GM23338 (cell line): ENCODE results near the gene HK1. TPM values are rescaled to one million over a fixed set of nuclear protein-coding genes. Genes with fewer than 3 reads are reported as not detected.
A peak's percentile ranks its signal among the peaks of the same experiment; 100 is the strongest.

ENCODE experiments used
- ATAC-seq: fragments of 200-7000 bp; cut with Tn5 transposase; 3 replicates; pipeline ENCODE4 v1.9.1; 2020
- DNase-seq: peaks from one replicate; pipeline ENCODE4 v3.0.0-alpha.2; 2015; ENCODE audit warnings: low spot score
- H2AFZ ChIP-seq: fragments of 200-600 bp; sonication (generic); 2 replicates; pipeline ENCODE4 v1.8.0; 2016; ENCODE audit warnings: antibody characterized with exemption, mild to moderate bottlenecking, moderate library complexity
- H3F3A ChIP-seq: fragments of 200-600 bp; sonication (generic); replicated peaks from 2 replicates; pipeline ENCODE4 v1.8.0; 2017; ENCODE audit warnings: antibody characterized with exemption, mixed run types, low read depth
- H3K27ac ChIP-seq: fragments of 200-600 bp; sonication (generic); 2 replicates; pipeline ENCODE4 v1.6.1; 2016; ENCODE audit warnings: low read depth
- H3K27me3 ChIP-seq: fragments of 200-600 bp; sonication (generic); 2 replicates; pipeline ENCODE4 v1.8.0; 2016; ENCODE audit warnings: mild to moderate bottlenecking, mixed run types, moderate library complexity; ENCODE audit not compliant: insufficient read depth
- H3K36me3 ChIP-seq: fragments of 200-600 bp; sonication (generic); 2 replicates; pipeline ENCODE4 v1.8.0; 2016; ENCODE audit warnings: mild to moderate bottlenecking; ENCODE audit not compliant: insufficient read depth
- H3K4me1 ChIP-seq: fragments of 200-600 bp; sonication (generic); 2 replicates; pipeline ENCODE4 v1.8.0; 2016; ENCODE audit warnings: mild to moderate bottlenecking, moderate library complexity; ENCODE audit not compliant: insufficient read depth
- H3K4me2 ChIP-seq: fragments of 200-600 bp; sonication (generic); 2 replicates; pipeline ENCODE4 v1.7.1; 2017; ENCODE audit warnings: mixed run types
- H3K4me3 ChIP-seq: fragments of 200-600 bp; sonication (generic); 2 replicates; pipeline ENCODE4 v1.6.1; 2016; ENCODE audit warnings: mixed run types
- H3K79me2 ChIP-seq: fragments of 200-600 bp; sonication (generic); replicated peaks from 2 replicates; pipeline ENCODE4 v1.8.0; 2017; ENCODE audit warnings: mild to moderate bottlenecking; ENCODE audit not compliant: insufficient read depth
- H3K9me2 ChIP-seq: fragments of 200-600 bp; sonication (generic); 2 replicates; pipeline ENCODE4 v1.8.0; 2017; ENCODE audit not compliant: insufficient read depth
- H4K20me1 ChIP-seq: fragments of 200-600 bp; sonication (generic); replicated peaks from 2 replicates; pipeline ENCODE4 v1.8.0; 2017; ENCODE audit warnings: mild to moderate bottlenecking; ENCODE audit not compliant: insufficient read depth
- H3K27ac Mint-ChIP-seq: 2 replicates; pipeline ENCODE4 v1.8.0; 2020; ENCODE audit warnings: inconsistent platforms, mild to moderate bottlenecking, moderate library complexity, mixed read lengths
- H3K27me3 Mint-ChIP-seq: 3 replicates; pipeline ENCODE4 v1.8.0; 2022; ENCODE audit warnings: low read depth, mild to moderate bottlenecking, moderate library complexity, mixed read lengths, inconsistent platforms; ENCODE audit not compliant: insufficient read depth, poor library complexity
- H3K36me3 Mint-ChIP-seq: 3 replicates; pipeline ENCODE4 v1.8.0; 2021; ENCODE audit warnings: low read depth, mild to moderate bottlenecking, inconsistent platforms, moderate library complexity, mixed read lengths
- H3K4me1 Mint-ChIP-seq: 3 replicates; pipeline ENCODE4 v1.8.0; 2020; ENCODE audit warnings: mild to moderate bottlenecking, inconsistent platforms, mixed read lengths
- H3K4me3 Mint-ChIP-seq: 3 replicates; pipeline ENCODE4 v1.8.0; 2021; ENCODE audit warnings: moderate library complexity, mild to moderate bottlenecking, inconsistent platforms, mixed read lengths
- H3K9me3 Mint-ChIP-seq: 3 replicates; pipeline ENCODE4 v1.8.0; 2020; ENCODE audit warnings: moderate library complexity, mild to moderate bottlenecking, inconsistent platforms, mixed read lengths
- CREB1 ChIP-seq: fragments of 250-450 bp; sonication (Bioruptor Pico); IDR thresholded peaks from 2 replicates; pipeline ENCODE4 v1.5.0; 2020; ENCODE audit warnings: low read depth, mild to moderate bottlenecking, moderate library complexity
- EZH2 ChIP-seq: fragments of 200-600 bp; sonication (generic); IDR thresholded peaks from one replicate; pipeline ENCODE4 v1.8.0; 2017; ENCODE audit warnings: antibody characterized with exemption, mild to moderate bottlenecking, low read depth; ENCODE audit not compliant: unreplicated experiment
- EZH2phosphoT487 ChIP-seq: fragments of 200-600 bp; sonication (generic); IDR thresholded peaks from one replicate; pipeline ENCODE4 v1.8.1; 2018; ENCODE audit warnings: antibody characterized with exemption; ENCODE audit not compliant: unreplicated experiment
- JUNB ChIP-seq: IDR thresholded peaks from one replicate; pipeline ENCODE4 v1.6.1; 2016; ENCODE audit warnings: antibody characterized with exemption; ENCODE audit not compliant: unreplicated experiment
- NANOG ChIP-seq: IDR thresholded peaks from 2 replicates; pipeline ENCODE4 v1.6.1; 2016; ENCODE audit warnings: antibody characterized with exemption, borderline replicate concordance
- POLR2AphosphoS5 ChIP-seq: IDR thresholded peaks from 2 replicates; pipeline ENCODE4 v1.6.1; 2016; ENCODE audit warnings: antibody characterized with exemption, low read depth
- REST ChIP-seq: IDR thresholded peaks from one replicate; pipeline ENCODE4 v1.6.1; 2018; ENCODE audit warnings: antibody characterized with exemption; ENCODE audit not compliant: unreplicated experiment
- STAT1 ChIP-seq: IDR thresholded peaks from one replicate; pipeline ENCODE4 v1.6.1; 2016; ENCODE audit warnings: antibody characterized with exemption; ENCODE audit not compliant: unreplicated experiment
- ZNF114 ChIP-seq: fragments of 250-450 bp; sonication (Bioruptor Pico); IDR thresholded peaks from 2 replicates; pipeline ENCODE4 v1.5.0; 2020; ENCODE audit warnings: mild to moderate bottlenecking, moderate library complexity
- ZNF331 ChIP-seq: fragments of 250-450 bp; sonication (Bioruptor Pico); IDR thresholded peaks from 2 replicates; pipeline ENCODE4 v1.5.0; 2020; ENCODE audit warnings: low read depth, mild to moderate bottlenecking, moderate library complexity
- polyA plus RNA-seq: library from polyadenylated mRNA; unstranded; fragments of >200 nt; fragmentation: Nextera tagmentation; extraction: Ambion mirVana; gene quantifications from 2 replicates; pipeline ENCODE4 v1.2.1, GENCODE V29; 2016
- total RNA-seq: library from RNA; depleted of rRNA; stranded (reverse); fragments of >200 nt; shearing (Covaris generic); gene quantifications from 2 replicates; pipeline ENCODE4 v1.2.3, GENCODE V29; 2014
- TF ChIP-seq, protein P1 (sequence below), 2 experiments: fragments of 200-600 bp in 1 of 2; sonication (generic) in 1 of 2; conservative IDR thresholded peaks; 2 replicates each; pipeline versions ENCODE4 v1.5.1 to v1.6.1; 2016 to 2017; ENCODE audit warnings: antibody characterized with exemption in 2 of 2, low read depth in 2 of 2, mild to moderate bottlenecking in 2 of 2, moderate library complexity in 1 of 2

Gene HK1
- total and polyA plus RNA-seq, 2 experiments from 2014 or later, result 76.6 to 229 TPM

DNA sequence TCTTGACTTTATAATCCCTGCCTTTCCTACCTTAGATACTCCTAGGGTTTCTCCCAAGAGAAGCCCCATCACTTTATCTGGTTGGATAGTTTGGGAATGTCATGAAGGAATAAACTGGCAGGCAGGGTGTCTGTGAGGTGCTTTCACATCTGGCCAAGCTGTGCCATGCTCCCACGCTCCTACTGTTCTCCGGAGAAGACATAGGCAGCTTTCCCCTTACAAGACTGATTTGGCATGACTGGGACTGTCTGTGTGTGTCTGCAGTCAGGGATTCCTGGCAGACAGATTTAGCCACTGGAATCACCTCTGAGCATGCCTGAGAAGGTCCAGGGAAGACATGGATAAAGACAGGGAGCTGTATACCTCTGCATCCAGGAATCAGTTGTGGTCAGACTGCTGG lies 45.3 kb downstream of the HK1 start:
- Histone ChIP-seq H3K79me2 (peaks cover 99% of the 10 kb centered on the region), H3K27ac (peak overlapping the region; percentile 53), H3K4me1 (peaks cover 90% of the 10 kb centered on the region), H3K4me3 (no peak overlapping the region), H3K27me3 (no peaks in the 10 kb centered on the region), H3K4me2 (0 out of 2 replicates have a peak overlapping the region, but pooled peaks have one; percentile 43), H3F3A (peaks cover 12% of the 10 kb centered on the region), H4K20me1 (peaks cover 14% of the 10 kb centered on the region), H2AFZ (no peak overlapping the region), H3K9me2 (no peaks in the 10 kb centered on the region), H3K36me3 (no peaks in the 10 kb centered on the region)
- peak overlapping the region; percentile 90 for H3K27ac Mint-ChIP-seq
- H3K4me3 Mint-ChIP-seq, result no peak overlapping the region
- H3K27me3 Mint-ChIP-seq, result peaks cover 12% of the 10 kb centered on the region
- TF ChIP-seq EZH2 (no peak), REST (no peak)
- DNase-seq, result no peak
- no peak for ATAC-seq
- peaks cover 72% of the 10 kb centered on the region for H3K4me1 Mint-ChIP-seq
- no peaks in the 10 kb centered on the region for H3K9me3 Mint-ChIP-seq
- H3K36me3 Mint-ChIP-seq, result peaks cover 6% of the 10 kb centered on the region; the same call in 2 of the 3 replicates

GRCh38 chr10:69324583-69324982 lies 46.3 kb downstream of the HK1 start:
- H3K4me1 Mint-ChIP-seq, result peaks cover 81% of the 10 kb centered on the region
- peak overlapping the region; percentile 18; the same call in 1 of the 3 replicates for H3K4me3 Mint-ChIP-seq
- H3K4me1 ChIP-seq, result peaks cover 97% of the 10 kb centered on the region
- ATAC-seq (peak; percentile 6; the same call in 2 of the 3 replicates), DNase-seq (no peak)
- no peaks in the 10 kb centered on the region for H3K9me2 ChIP-seq
- H3K27me3 Mint-ChIP-seq, result peaks cover 6% of the 10 kb centered on the region
- H3K27ac ChIP-seq, result peak overlapping the region; percentile 53
- no peaks in the 10 kb centered on the region for H3K9me3 Mint-ChIP-seq
- H3F3A ChIP-seq, result peaks cover 12% of the 10 kb centered on the region
- H4K20me1 ChIP-seq, result peaks cover 11% of the 10 kb centered on the region
- H3K36me3 Mint-ChIP-seq, result peaks cover 14% of the 10 kb centered on the region
- no peak overlapping the region for H2AFZ ChIP-seq
- H3K27me3 ChIP-seq, result no peaks in the 10 kb centered on the region
- peaks cover 96% of the 10 kb centered on the region for H3K79me2 ChIP-seq
- H3K4me2 ChIP-seq, result peak overlapping the region; percentile 2; the same call in 1 of the 2 replicates
- no peaks in the 10 kb centered on the region for H3K36me3 ChIP-seq
- peak overlapping the region; percentile 75; the same call in 1 of the 2 replicates for H3K27ac Mint-ChIP-seq
- H3K4me3 ChIP-seq, result no peak overlapping the region
- TF ChIP-seq, protein P1, sequence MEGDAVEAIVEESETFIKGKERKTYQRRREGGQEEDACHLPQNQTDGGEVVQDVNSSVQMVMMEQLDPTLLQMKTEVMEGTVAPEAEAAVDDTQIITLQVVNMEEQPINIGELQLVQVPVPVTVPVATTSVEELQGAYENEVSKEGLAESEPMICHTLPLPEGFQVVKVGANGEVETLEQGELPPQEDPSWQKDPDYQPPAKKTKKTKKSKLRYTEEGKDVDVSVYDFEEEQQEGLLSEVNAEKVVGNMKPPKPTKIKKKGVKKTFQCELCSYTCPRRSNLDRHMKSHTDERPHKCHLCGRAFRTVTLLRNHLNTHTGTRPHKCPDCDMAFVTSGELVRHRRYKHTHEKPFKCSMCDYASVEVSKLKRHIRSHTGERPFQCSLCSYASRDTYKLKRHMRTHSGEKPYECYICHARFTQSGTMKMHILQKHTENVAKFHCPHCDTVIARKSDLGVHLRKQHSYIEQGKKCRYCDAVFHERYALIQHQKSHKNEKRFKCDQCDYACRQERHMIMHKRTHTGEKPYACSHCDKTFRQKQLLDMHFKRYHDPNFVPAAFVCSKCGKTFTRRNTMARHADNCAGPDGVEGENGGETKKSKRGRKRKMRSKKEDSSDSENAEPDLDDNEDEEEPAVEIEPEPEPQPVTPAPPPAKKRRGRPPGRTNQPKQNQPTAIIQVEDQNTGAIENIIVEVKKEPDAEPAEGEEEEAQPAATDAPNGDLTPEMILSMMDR (conservative IDR thresholded peaks at IDR 0.05; ENCODE audit: low read depth in 2 of 2), result no peak
- TF ChIP-seq NANOG, result no peak
- no peak for TF ChIP-seq JUNB
- TF ChIP-seq ZNF331 (CRISPR knock-in tag), result no peak
- TF ChIP-seq POLR2AphosphoS5, result no peak
- no peak for TF ChIP-seq EZH2phosphoT487
- TF ChIP-seq ZNF114 (CRISPR knock-in tag), result no peak
- no peak for TF ChIP-seq CREB1
- TF ChIP-seq STAT1, result no peak
- TF ChIP-seq EZH2, result no peak
